ENCODE data around the gene MAP6.
A peak's percentile ranks its signal among the peaks of the same experiment; 100 is the strongest.

MAP6 gene

DNA sequence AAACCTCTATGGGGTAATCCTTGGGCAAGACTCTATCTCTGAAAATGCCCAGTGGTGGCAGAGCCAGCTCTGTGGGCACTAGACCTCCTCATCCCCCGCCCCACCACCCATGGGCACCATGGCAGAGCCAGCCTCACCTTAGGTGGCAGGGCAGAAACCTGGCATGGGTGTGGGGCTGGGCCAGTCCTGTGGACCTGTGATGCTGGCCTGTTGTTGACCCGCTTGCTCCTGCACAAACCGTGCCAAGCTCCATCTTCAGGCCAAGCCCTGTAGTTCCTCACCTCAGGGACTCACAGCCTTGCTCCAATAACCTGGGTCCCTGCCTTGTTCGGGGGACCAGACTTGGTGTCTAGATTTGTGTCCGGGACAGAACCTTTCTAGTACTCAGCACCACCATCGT lies 115.7 kb downstream of the MAP6 start:
- no peaks in the 10 kb centered on the region for H3K9me3 ChIP-seq (ENCODE audit: low read length)
- H2AFZ ChIP-seq (ENCODE audit: low read depth, low read length) = no peak overlapping the region
- H3K4me3 ChIP-seq (ENCODE audit: low read length) = no peak overlapping the region
- no peaks in the 10 kb centered on the region for H3K36me3 ChIP-seq (ENCODE audit: insufficient read depth, low read length)
- H3K27me3 ChIP-seq (ENCODE audit: insufficient read depth, low read length) = no peaks in the 10 kb centered on the region
- H3K4me1 ChIP-seq (ENCODE audit: insufficient read depth, low read length) = peaks cover 4% of the 10 kb centered on the region

DNA sequence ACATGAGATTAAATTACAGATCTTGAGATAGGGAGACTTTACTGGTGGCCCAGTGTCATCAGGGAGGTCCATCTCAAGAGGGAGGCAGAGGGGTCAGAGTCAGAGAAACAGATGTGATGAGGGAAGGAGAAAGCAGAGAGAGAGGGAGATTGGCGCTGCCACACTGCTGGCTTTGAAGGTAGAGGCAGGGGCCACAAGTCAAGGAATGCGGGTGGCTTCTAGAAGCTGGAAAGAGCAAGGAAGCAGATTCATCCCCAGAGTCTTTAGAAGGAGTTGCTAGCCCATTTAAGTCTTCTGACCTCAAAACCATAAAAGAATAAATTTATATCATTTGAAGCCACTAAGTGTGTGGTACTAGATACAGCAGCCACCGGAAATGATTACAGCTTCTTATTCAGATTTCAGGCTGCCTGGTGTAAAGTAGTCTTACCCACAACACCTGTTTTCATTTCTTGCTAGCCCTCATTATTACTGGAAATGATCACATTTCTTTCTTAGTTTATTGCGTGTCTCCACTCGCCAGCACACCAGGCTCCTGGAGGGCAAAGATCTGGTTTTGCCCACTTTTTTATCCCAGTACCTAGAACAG lies 119.4 kb downstream of the MAP6 start:
- H3K9me3 ChIP-seq (ENCODE audit: low read length) = no peaks in the 10 kb centered on the region
- no peak overlapping the region for H3K4me3 ChIP-seq (ENCODE audit: low read length)
- H2AFZ ChIP-seq (ENCODE audit: low read depth, low read length) = no peak overlapping the region
- H3K27me3 ChIP-seq (ENCODE audit: insufficient read depth, low read length) = no peaks in the 10 kb centered on the region
- no peaks in the 10 kb centered on the region for H3K36me3 ChIP-seq (ENCODE audit: insufficient read depth, low read length)
- H3K4me1 ChIP-seq (ENCODE audit: insufficient read depth, low read length) = peaks cover 9% of the 10 kb centered on the region

GRCh38 chr11:75548595-75549272 lies 120.1 kb downstream of the MAP6 start:
- Histone ChIP-seq H3K9me3 (ENCODE audit: low read length) (no peaks in the 10 kb centered on the region), H3K4me3 (ENCODE audit: low read length) (no peak overlapping the region), H3K27me3 (ENCODE audit: insufficient read depth, low read length) (no peaks in the 10 kb centered on the region), H3K4me1 (ENCODE audit: insufficient read depth, low read length) (peaks cover 5% of the 10 kb centered on the region), H3K36me3 (ENCODE audit: insufficient read depth, low read length) (no peaks in the 10 kb centered on the region), H2AFZ (ENCODE audit: low read depth, low read length) (no peak overlapping the region)

GRCh38 chr11:75547617-75548058 lies 121.2 kb downstream of the MAP6 start:
- Histone ChIP-seq H3K4me3 (ENCODE audit: low read length) (no peak overlapping the region), H3K9me3 (ENCODE audit: low read length) (no peaks in the 10 kb centered on the region)

GRCh38 chr11:75547177-75547576 lies 121.7 kb downstream of the MAP6 start:
- Histone ChIP-seq H3K4me1 (ENCODE audit: insufficient read depth, low read length) (peaks cover 5% of the 10 kb centered on the region), H2AFZ (ENCODE audit: low read depth, low read length) (no peak overlapping the region), H3K27me3 (ENCODE audit: insufficient read depth, low read length) (no peaks in the 10 kb centered on the region), H3K36me3 (ENCODE audit: insufficient read depth, low read length) (no peaks in the 10 kb centered on the region), H3K9me3 (ENCODE audit: low read length) (no peaks in the 10 kb centered on the region), H3K4me3 (ENCODE audit: low read length) (no peak overlapping the region)

More at GRCh38 chr11:75547617-75548058, 121.2 kb downstream of the MAP6 start:
- Histone ChIP-seq H3K27me3 (ENCODE audit: insufficient read depth, low read length) (no peaks in the 10 kb centered on the region), H2AFZ (ENCODE audit: low read depth, low read length) (peak overlapping the region; percentile 55), H3K4me1 (ENCODE audit: insufficient read depth, low read length) (peaks cover 5% of the 10 kb centered on the region), H3K36me3 (ENCODE audit: insufficient read depth, low read length) (no peaks in the 10 kb centered on the region)

DNA sequence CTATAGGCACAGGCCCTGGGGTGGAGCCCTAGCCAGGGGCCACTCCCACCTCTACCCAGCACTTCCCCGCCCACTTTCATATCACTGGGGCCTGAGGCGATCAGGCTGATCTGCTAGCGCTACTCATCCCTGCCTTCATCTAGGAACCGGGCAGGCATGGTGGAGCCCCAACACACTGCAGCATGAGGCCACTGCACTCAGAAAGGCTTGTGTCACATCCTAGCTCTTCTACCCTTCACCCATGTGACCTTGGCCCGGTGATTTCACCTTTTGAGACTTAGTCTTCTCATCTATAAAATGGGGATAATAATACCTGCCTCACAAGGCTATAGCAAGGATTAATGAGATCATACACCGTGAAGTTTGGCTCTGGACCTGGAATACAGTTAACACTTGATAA lies 125.0 kb downstream of the MAP6 start:
- peaks cover 5% of the 10 kb centered on the region for H3K4me1 ChIP-seq (ENCODE audit: insufficient read depth, low read length)
- H3K4me3 ChIP-seq (ENCODE audit: low read length) = no peak overlapping the region
- no peaks in the 10 kb centered on the region for H3K9me3 ChIP-seq (ENCODE audit: low read length)
- no peak overlapping the region for H2AFZ ChIP-seq (ENCODE audit: low read depth, low read length)
- no peaks in the 10 kb centered on the region for H3K36me3 ChIP-seq (ENCODE audit: insufficient read depth, low read length)
- no peaks in the 10 kb centered on the region for H3K27me3 ChIP-seq (ENCODE audit: insufficient read depth, low read length)

DNA sequence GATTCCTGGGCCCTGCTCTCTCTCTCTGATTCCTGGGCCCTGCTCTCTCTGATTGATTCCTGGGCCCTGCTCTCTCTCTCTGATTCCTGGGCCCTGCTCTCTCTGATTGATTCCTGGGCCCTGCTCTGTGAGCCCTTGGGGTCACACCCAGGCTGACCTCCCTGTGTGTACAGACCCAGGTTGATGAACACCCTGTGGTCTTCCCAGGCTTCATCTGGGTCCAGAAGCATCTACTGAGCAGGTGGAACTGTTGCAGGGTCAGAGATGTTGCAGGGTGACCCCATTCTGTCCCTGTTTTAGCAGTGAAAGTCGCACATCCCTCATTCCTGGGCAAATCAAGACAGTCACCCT lies 126.8 kb downstream of the MAP6 start:
- H3K27me3 ChIP-seq (ENCODE audit: insufficient read depth, low read length) = peaks cover 2% of the 10 kb centered on the region
- H3K9me3 ChIP-seq (ENCODE audit: low read length) = no peaks in the 10 kb centered on the region

GRCh38 chr11:75541193-75542087 lies 127.4 kb downstream of the MAP6 start:
- H3K9me3 ChIP-seq (ENCODE audit: low read length) = no peaks in the 10 kb centered on the region
- peaks cover 2% of the 10 kb centered on the region for H3K27me3 ChIP-seq (ENCODE audit: insufficient read depth, low read length)
- no peaks in the 10 kb centered on the region for H3K36me3 ChIP-seq (ENCODE audit: insufficient read depth, low read length)
- H3K4me3 ChIP-seq (ENCODE audit: low read length) = no peak overlapping the region
- H3K4me1 ChIP-seq (ENCODE audit: insufficient read depth, low read length) = no peaks in the 10 kb centered on the region
- no peak overlapping the region for H2AFZ ChIP-seq (ENCODE audit: low read depth, low read length)

More for the DNA sequence above, 126.8 kb downstream of the MAP6 start:
- H3K36me3 ChIP-seq (ENCODE audit: insufficient read depth, low read length) = no peaks in the 10 kb centered on the region
- H3K4me1 ChIP-seq (ENCODE audit: insufficient read depth, low read length) = no peaks in the 10 kb centered on the region
- H3K4me3 ChIP-seq (ENCODE audit: low read length) = no peak overlapping the region
- no peak overlapping the region for H2AFZ ChIP-seq (ENCODE audit: low read depth, low read length)

- H3K27me3 ChIP-seq (ENCODE audit: insufficient read depth, low read length) = peaks cover 2% of the 10 kb centered on the region
- peaks cover 2% of the 10 kb centered on the region for H3K4me1 ChIP-seq (ENCODE audit: insufficient read depth, low read length)
- H3K36me3 ChIP-seq (ENCODE audit: insufficient read depth, low read length) = no peaks in the 10 kb centered on the region
- H3K4me3 ChIP-seq (ENCODE audit: low read length) = no peak overlapping the region
- H3K9me3 ChIP-seq (ENCODE audit: low read length) = no peaks in the 10 kb centered on the region
- no peak overlapping the region for H2AFZ ChIP-seq (ENCODE audit: low read depth, low read length)
These were observed 129.1 kb downstream of the MAP6 start for GRCh38 chr11:75539459-75540334.

- H3K27me3 ChIP-seq (ENCODE audit: insufficient read depth, low read length) = peaks cover 2% of the 10 kb centered on the region
- H2AFZ ChIP-seq (ENCODE audit: low read depth, low read length) = no peak overlapping the region
- H3K4me3 ChIP-seq (ENCODE audit: low read length) = no peak overlapping the region
- no peaks in the 10 kb centered on the region for H3K9me3 ChIP-seq (ENCODE audit: low read length)
- H3K4me1 ChIP-seq (ENCODE audit: insufficient read depth, low read length) = peaks cover 14% of the 10 kb centered on the region
- H3K36me3 ChIP-seq (ENCODE audit: insufficient read depth, low read length) = no peaks in the 10 kb centered on the region
These were observed 130.5 kb downstream of the MAP6 start for GRCh38 chr11:75538150-75538942.

- no peak overlapping the region for H3K4me3 ChIP-seq (ENCODE audit: low read length)
- no peak overlapping the region for H2AFZ ChIP-seq (ENCODE audit: low read depth, low read length)
- H3K9me3 ChIP-seq (ENCODE audit: low read length) = no peaks in the 10 kb centered on the region
- H3K4me1 ChIP-seq (ENCODE audit: insufficient read depth, low read length) = peaks cover 14% of the 10 kb centered on the region
- H3K36me3 ChIP-seq (ENCODE audit: insufficient read depth, low read length) = no peaks in the 10 kb centered on the region
- H3K27me3 ChIP-seq (ENCODE audit: insufficient read depth, low read length) = peaks cover 2% of the 10 kb centered on the region
These were observed 131.1 kb downstream of the MAP6 start for GRCh38 chr11:75537740-75538139.

All from neuron (in vitro differentiated cells).